GM19043 (cell line): ENCODE results near the gene HABP4.
A peak's percentile ranks its signal among the peaks of the same experiment; 100 is the strongest.

Source experiments
- ATAC-seq: cut with Tn5 transposase; IDR thresholded peaks from one replicate; pipeline ENCODE4 v1.9.1; 2021; ENCODE audit warnings: low read depth; ENCODE audit not compliant: unreplicated experiment

The HABP4 gene

GRCh38 chr9:96430377-96430776 is 19.6 kb upstream of the HABP4 start:
- ATAC-seq: no peak

GRCh38 chr9:96435345-96435744 is 14.6 kb upstream of the HABP4 start:
- no peak for ATAC-seq

GRCh38 chr9:96436063-96436455 is 13.9 kb upstream of the HABP4 start:
- ATAC-seq: no peak

- ATAC-seq: no peak
Observed at GRCh38 chr9:96436456-96437126, 13.4 kb upstream of the HABP4 start.

- ATAC-seq: no peak
Observed at GRCh38 chr9:96437454-96437853, 12.5 kb upstream of the HABP4 start.

- no peak for ATAC-seq
Observed at GRCh38 chr9:96440671-96441199, 9.2 kb upstream of the HABP4 start.

- ATAC-seq: no peak
Observed at GRCh38 chr9:96441798-96442445, 8.0 kb upstream of the HABP4 start.

- no peak for ATAC-seq
Observed at GRCh38 chr9:96442491-96442890, 7.5 kb upstream of the HABP4 start.

GRCh38 chr9:96447406-96447805 is 2.6 kb upstream of the HABP4 start:
- ATAC-seq: no peak

- ATAC-seq: no peak
Observed at GRCh38 chr9:96448546-96449170, 1.3 kb upstream of the HABP4 start.

GRCh38 chr9:96449523-96449844 is 485 bp upstream of the HABP4 start:
- peak; percentile 30 for ATAC-seq

GRCh38 chr9:96450613-96451528 is 902 bp downstream of the HABP4 start:
- no peak for ATAC-seq

GRCh38 chr9:96453625-96454024 is 3.7 kb downstream of the HABP4 start:
- ATAC-seq: no peak

GRCh38 chr9:96457266-96457665 is 7.3 kb downstream of the HABP4 start:
- ATAC-seq: no peak

- ATAC-seq: no peak
Observed at GRCh38 chr9:96458226-96458625, 8.3 kb downstream of the HABP4 start.

GRCh38 chr9:96459268-96460007 is 9.5 kb downstream of the HABP4 start:
- no peak for ATAC-seq

- no peak for ATAC-seq
Observed at GRCh38 chr9:96460470-96460869, 10.5 kb downstream of the HABP4 start.

GRCh38 chr9:96460882-96461281 is 10.9 kb downstream of the HABP4 start:
- ATAC-seq: no peak

- no peak for ATAC-seq
Observed at GRCh38 chr9:96461336-96461735, 11.4 kb downstream of the HABP4 start.

- no peak for ATAC-seq
Observed at GRCh38 chr9:96462541-96462940, 12.6 kb downstream of the HABP4 start.
